Coronary artery (tissue), 2 donors: ENCODE measurements around the gene TRIM10.

Experiments used
- DNase-seq: peaks from one replicate; pipeline ENCODE4 v3.0.0-alpha.2; 2017; ENCODE audit warnings: low spot score
- H3K27ac ChIP-seq, 2 donors: fragments of 200-600 bp; sonication (generic); one replicate each; pipeline ENCODE4 v1.5.1; 2016 to 2019
- H3K4me3 ChIP-seq: fragments of 200-600 bp; sonication (generic); 2 replicates; pipeline ENCODE4 v1.5.1; 2016; ENCODE audit warnings: mild to moderate bottlenecking, moderate library complexity
- CTCF ChIP-seq: fragments of 200-600 bp; sonication (generic); IDR thresholded peaks from one replicate; pipeline ENCODE4 v1.5.1; 2019; ENCODE audit warnings: antibody characterized with exemption

TRIM10 gene

GRCh38 chr6:30163090-30163917 lies 2.3 kb upstream of the TRIM10 start, which contains the start of gene TRIM15:
Gene TRIM15 (plus strand): TSS chr6:30163546. CDS start chr6:30163685, 139 bp downstream.
- no peak for TF ChIP-seq CTCF
- Histone ChIP-seq H3K27ac (no peak within 1 kb of the TSS), H3K4me3 (no peak within 1 kb of the TSS)
- no peak for DNase-seq

- no peak for DNase-seq
- no peak for TF ChIP-seq CTCF
- Histone ChIP-seq H3K27ac (no peak overlapping the region), H3K4me3 (no peak overlapping the region)
Measured at GRCh38 chr6:30162265-30163089, 1.5 kb upstream of the TRIM10 start.

DNA sequence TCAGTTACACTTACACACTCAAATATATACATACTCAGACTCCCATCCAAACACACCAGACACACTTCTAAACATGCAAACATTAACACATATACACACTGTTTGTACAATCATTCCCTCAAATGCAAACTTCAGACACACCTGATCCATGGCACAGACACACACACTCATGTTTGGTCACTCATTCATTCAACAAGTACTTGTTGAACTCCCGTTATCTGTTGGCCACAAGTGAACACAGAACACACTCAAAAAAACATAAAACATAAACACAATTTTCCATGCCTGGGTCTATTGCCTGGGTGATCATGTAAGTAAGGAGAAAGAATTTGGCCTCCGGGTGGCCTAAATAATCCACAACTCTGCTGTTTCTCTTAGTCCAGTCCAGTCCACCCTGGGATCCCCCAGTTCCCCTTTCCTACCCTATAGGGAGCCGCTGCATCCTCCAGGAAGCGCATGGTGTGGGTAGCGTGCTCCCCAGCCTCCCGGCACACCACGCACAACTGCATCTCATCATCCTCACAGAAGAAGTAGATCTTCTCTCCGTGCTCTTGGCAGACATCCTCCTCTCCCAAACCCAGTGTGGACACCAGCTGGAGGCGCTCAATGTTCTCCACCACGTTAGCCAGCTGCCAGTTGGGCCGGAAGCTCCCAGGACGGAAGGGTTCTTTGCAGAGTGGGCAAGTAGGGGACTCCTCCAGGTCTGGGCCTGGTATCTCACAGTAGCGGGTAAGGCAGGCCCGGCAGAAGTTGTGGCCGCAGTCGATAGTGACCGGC lies 815 bp downstream of the TRIM10 start:
- no peak for TF ChIP-seq CTCF
- no peak overlapping the region for H3K27ac ChIP-seq
- no peak overlapping the region for H3K4me3 ChIP-seq
- no peak for DNase-seq

DNA sequence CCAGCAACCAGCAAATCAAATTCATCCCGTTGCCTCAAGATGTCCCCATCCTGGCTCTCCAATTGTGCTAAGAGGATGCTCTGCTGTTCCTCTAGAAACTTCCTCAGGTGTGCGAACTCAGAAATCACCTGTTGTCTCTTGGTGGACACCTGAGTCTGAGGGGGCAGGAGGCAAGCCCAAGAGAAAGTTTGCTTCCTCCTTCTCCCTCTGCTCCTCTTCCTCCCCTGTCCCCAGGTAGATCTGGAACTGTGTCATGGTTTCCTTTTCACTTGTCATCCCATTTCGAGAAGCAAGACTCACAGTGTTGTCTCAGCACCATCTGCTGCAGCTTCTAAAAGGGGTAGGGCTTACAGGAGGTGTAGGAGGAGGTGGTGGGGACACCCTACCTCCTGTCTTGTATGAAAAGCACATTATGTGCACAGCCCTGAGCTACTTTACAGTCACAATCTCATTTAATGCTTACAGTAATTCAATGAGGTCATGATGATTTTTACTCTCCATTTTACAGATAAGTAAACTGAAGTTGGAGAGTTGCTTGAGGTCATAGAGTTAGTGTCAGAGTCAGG lies 2.5 kb downstream of the TRIM10 start:
- no peak for TF ChIP-seq CTCF
- Histone ChIP-seq H3K27ac (no peak overlapping the region), H3K4me3 (no peak overlapping the region)
- DNase-seq = no peak

DNA sequence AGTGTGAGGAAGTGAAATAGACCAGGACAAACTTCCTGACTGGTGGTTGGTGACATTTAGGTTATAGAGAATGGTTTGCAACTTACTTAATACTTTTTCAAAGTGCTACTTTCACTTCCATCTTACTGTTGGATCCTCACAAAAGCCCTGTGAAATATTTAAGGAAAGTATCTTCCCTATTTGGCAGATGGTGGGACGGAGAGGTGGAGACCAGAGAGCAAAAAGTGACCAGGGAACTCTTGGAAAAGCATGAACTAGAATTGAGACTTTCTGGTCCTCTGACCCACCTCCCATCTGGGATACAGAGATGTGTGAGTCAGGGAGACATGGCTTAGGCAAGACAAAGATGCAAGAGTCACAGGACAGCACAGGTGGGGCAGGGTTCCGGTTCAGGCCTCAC lies 3.0 kb downstream of the TRIM10 start:
- TF ChIP-seq CTCF = no peak
- no peak for DNase-seq
- Histone ChIP-seq H3K27ac (no peak overlapping the region), H3K4me3 (no peak overlapping the region)

GRCh38 chr6:30157581-30157980 lies 3.4 kb downstream of the TRIM10 start:
- Histone ChIP-seq H3K4me3 (no peak overlapping the region), H3K27ac (no peak overlapping the region)
- no peak for TF ChIP-seq CTCF
- DNase-seq = no peak
